ENCODE results near the gene AP1AR. TPM values are rescaled to one million over a fixed set of nuclear protein-coding genes. Genes with fewer than 3 reads are reported as not detected.

Gene AP1AR
- total RNA-seq, result 30.2 and 31.2 TPM in 2 replicates

GRCh38 chr4:112231779-112232713 lies at the start of gene AP1AR:
Gene AP1AR (plus strand): TSS chr4:112231787. CDS start chr4:112232092, 305 bp downstream.

GRCh38 chr4:112296949-112297880 lies 65.6 kb downstream of the AP1AR start, which contains the start of gene ALPK1:
Gene ALPK1 (plus strand): TSS chr4:112297369.

Other genes with a start within 250 kb of the AP1AR start
- gene FAM241A, start 86.3 kb upstream of the AP1AR start, total RNA-seq, result 0.88 and 2.3 TPM in 2 replicates
- gene TIFA, start 54.1 kb downstream of the AP1AR start, total RNA-seq, result 3.5 and 5.3 TPM in 2 replicates
- 9.6 and 19.7 TPM in 2 replicates for gene ALPK1, start 65.6 kb downstream of the AP1AR start, total RNA-seq

All from placental pericyte (primary cell).